ENCODE measurements around the gene TRIM31.

GRCh38 chr6:30145818-30146217 is 32.9 kb upstream of the TRIM31 start:
- no peak for TF ChIP-seq EZH2 (IDR thresholded peaks at IDR 0.05; ENCODE audit: low read length, missing control alignments)
- TF ChIP-seq, protein P1, sequence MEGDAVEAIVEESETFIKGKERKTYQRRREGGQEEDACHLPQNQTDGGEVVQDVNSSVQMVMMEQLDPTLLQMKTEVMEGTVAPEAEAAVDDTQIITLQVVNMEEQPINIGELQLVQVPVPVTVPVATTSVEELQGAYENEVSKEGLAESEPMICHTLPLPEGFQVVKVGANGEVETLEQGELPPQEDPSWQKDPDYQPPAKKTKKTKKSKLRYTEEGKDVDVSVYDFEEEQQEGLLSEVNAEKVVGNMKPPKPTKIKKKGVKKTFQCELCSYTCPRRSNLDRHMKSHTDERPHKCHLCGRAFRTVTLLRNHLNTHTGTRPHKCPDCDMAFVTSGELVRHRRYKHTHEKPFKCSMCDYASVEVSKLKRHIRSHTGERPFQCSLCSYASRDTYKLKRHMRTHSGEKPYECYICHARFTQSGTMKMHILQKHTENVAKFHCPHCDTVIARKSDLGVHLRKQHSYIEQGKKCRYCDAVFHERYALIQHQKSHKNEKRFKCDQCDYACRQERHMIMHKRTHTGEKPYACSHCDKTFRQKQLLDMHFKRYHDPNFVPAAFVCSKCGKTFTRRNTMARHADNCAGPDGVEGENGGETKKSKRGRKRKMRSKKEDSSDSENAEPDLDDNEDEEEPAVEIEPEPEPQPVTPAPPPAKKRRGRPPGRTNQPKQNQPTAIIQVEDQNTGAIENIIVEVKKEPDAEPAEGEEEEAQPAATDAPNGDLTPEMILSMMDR (conservative IDR thresholded peaks at IDR 0.05 in 1 of 2, IDR thresholded peaks at IDR 0.05 in 1 of 2; ENCODE audit: low read depth in 1 of 2, low read length in 2 of 2), result no peak

All from fibroblast of lung (primary cell).